HG02852 (cell line): ENCODE measurements around the gene JADE2.
"Not testable (repeated sequence)": the region's sequence is repeated elsewhere in the genome, so short reads cannot be mapped to it uniquely, and the experiment has no call there.

Source experiments
- ATAC-seq: cut with Tn5 transposase; IDR thresholded peaks from one replicate; pipeline ENCODE4 v1.9.1; 2021; ENCODE audit warnings: mild to moderate bottlenecking, moderate library complexity; ENCODE audit not compliant: unreplicated experiment

JADE2 gene

DNA sequence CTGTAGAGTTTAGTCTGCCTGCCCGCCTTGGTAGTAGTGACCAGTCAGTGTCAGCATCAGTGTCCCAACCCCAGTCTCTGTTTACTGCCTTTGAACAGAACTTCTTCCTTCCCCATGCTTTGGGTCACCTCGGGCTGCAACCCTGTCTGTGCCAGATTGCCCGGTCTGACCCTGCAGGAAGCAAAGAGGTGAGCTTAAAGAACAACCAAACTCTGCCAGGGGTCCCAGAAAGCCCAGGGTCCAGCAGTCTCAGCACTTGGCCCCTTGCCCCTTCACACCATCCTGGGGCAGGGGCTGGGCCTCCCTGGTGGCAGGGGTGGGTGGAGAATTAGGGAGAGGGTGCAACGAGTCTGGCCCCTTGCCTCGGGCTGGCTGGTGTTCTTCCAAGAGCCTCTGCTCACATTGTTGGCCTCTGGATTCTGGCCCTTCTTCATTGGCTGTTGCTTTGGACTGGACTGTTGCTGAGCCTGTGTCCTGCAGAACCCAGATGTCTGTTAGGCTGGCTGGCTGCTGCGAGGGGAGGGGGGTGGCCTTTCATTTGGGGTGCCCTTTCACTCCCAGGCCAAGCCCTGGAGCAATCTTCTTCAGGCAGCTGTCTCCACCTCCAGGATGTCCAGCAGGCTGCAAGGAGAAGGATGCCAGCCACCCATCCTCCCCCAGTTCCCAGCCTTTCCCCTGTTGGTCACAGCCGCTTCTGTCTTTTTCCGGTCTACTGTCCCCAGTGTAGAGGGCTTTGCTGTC lies 55.9 kb downstream of the JADE2 start:
- no peak for ATAC-seq

DNA sequence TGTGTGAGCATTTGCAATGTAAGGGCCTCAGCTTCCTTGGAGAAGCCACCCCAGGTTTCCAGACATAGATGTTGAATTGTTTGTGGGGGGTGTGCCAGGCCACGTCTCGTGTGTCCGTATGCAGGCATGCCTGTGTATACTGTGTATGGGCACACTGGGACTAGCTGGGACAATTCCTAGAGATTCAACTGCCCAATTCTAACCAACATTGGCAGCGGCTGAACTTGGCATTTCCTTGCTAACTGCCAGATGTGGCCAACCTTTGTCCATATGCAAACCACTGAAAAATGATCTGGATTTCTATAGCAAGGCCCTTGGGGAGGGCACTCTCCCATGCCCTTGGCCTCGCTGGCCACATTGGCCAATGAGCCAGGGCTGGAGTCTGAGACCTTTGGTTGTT lies 56.8 kb downstream of the JADE2 start:
- no peak for ATAC-seq

GRCh38 chr5:134582941-134583340 lies 57.5 kb downstream of the JADE2 start:
- ATAC-seq: no peak

DNA sequence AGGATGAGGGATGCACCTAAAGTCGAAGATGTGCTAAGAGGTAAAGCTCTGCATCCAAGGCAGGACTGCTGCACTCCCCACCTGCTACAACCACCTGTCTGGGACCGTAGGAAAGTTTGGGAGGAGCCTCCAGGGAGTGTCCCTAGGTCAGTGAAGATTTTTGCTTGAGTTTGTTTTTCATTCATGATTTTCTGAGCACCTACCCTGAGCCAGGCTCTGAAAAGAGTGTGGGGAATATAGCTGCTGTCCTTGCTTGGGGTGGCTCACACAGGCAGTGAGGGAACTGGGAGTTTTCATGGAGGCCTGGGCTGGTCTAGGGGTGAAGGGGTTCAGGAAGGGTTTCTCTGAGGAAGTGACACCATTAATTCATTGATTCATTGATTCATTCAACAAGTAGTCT lies 58.3 kb downstream of the JADE2 start:
- no peak for ATAC-seq

- no peak for ATAC-seq
These were observed 59.2 kb downstream of the JADE2 start for GRCh38 chr5:134584662-134585061.

DNA sequence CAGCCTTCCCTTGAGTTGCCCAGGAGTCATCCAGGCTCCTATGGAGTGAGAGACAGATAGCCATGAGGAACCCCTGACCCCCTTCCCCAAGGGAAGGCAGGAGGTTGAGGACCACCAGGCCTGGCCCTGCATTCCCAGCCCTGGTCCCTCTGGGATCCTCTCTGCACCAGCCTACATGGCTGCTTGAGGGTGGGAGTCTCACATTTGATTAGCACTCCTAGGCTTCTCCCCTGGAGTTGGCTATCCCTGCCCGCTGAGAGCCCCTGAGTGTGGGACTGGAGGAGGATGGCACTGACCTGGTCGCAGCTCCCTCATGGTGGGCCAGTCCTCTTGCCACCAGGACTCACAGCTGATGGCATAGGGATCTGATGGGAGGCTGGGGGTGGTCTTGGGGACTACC lies 60.5 kb downstream of the JADE2 start:
- ATAC-seq: no peak

DNA sequence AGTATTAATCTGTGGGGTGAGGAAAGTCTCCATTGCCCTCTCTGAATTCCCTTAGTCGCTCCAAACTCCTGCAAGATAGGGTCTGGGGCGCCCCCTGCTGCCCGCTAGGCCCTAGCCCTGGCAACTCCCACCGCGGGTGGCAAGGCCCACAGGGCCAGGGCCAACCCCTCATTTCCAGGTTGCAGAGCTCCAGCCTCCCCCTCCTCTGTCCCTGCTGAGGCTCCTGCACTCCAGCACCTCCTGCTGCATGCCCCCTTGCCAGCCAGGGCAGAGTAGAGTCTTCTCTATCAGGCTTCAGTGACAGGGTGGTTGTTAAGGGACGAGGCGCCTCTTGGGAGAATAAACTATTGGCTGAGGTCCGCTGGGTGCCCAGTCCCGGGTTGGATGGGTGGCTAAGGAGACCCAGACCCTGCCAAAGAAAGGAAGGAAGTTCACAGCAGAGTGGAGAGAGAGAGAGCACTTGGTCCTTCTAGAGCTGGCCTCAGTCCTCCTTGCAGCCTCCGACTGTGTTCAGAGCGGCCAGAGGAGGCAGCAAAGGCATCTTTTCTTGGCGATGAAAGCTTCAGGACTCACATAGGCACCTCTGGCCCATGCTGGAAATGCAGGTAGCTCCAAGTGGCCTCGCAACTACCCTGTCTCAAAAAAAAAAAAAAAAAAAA lies 61.5 kb downstream of the JADE2 start:
- peak; percentile 85 for ATAC-seq

GRCh38 chr5:134590992-134591659 lies 65.7 kb downstream of the JADE2 start:
- ATAC-seq: no peak

DNA sequence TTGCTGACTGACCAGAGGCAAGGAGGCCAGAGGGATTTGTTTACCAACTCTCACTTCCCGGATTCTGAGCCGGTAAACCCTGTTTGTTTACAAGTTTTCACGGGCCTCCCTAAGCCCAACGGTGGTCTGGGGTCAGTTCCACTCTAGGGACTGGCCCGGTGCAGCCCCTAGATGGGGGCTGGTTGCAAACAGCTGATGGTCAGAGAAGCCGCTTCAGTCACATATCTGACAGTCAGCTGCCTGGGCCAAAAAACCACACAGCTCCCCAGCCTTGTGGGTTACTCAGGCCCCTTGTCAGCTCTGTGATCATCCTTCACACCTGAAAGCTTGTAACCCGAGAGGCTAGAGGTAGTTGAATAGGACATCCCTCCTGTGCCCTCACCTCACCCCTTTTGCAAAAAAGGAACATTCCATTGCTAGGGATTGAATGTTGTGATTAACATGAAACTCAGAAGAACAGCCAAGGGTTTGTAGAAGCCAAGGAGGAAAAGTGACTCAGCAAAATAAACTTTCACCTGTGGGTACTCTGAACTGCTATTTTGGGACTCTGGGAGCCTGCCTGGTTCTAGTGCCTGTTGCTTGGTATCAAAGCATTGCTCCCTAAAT lies 66.8 kb downstream of the JADE2 start:
- no peak for ATAC-seq

- ATAC-seq: no peak
These were observed 68.9 kb downstream of the JADE2 start for GRCh38 chr5:134594336-134594735.

DNA sequence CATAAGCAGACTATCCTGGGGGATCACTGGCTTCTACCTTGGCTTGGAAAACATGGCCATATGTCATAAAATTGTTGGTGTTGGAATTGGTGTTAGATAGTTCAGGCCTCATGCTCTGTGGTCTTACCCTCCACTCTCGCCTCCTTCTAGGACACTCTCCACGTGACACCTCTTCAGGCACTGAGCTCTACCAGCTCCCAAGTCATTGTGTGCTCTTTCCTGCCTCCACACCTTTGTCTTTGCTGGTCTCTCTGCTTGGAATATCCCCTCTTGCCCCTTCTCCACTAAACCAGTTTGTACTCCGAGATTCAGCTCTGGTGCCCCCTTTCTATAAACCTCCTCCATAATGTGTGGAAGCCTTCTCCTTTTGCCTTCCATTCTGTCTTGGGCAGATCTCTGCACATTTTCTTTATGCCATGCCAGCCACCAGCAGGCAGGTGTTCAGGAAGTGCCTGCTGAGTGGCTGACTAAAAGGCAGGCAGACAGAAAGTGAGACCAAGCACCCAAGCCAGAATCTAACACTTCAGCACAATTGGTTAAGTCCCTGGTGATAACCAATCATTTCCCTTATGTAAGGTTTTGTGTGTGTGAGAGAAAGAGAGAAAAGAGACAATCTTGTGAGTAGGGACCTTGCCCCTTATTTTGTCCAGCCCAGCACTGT lies 69.5 kb downstream of the JADE2 start:
- ATAC-seq: no peak

- ATAC-seq: no peak
These were observed 70.0 kb downstream of the JADE2 start for GRCh38 chr5:134595458-134595838.

DNA sequence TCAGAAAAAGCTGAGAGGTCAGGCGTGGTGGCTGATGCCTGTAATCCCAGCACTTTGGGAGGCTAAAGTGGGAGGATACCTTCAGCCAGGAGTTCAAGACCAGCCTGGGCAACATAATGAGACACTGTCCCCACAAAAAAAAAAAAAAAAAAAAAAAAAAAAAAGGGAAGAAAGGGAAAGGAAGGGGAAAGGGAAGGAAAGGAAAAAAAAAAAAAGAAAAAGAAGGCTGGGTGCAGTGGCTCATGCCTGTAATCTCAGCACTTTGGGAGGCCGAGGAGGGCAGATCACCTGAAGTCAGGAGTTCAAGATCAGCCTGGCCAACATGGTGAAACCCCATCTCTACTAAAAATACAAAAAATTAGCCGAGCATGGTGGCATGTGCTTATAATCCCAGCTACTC lies 74.3 kb downstream of the JADE2 start:
- ATAC-seq: not testable (repeated sequence)

GRCh38 chr5:134600600-134600999 lies 75.1 kb downstream of the JADE2 start:
- no peak for ATAC-seq

DNA sequence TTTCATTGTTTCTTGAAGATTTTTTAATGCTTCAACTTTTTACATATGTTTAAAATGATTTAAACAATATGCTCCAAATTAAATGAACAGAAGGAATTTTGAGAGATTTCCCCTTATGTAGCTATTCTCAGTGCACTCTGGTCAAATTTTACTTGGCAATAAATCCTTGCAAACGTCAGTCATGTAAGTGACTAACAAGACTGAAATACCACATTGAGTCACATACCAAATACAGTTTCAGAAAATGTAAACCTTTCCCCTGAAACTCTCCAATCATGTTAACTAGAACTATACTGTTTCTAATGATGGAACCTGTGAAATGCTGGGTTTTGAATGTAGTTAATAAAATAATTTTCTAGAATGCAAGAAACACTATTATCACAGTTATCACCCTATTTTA lies 77.6 kb downstream of the JADE2 start:
- no peak for ATAC-seq

DNA sequence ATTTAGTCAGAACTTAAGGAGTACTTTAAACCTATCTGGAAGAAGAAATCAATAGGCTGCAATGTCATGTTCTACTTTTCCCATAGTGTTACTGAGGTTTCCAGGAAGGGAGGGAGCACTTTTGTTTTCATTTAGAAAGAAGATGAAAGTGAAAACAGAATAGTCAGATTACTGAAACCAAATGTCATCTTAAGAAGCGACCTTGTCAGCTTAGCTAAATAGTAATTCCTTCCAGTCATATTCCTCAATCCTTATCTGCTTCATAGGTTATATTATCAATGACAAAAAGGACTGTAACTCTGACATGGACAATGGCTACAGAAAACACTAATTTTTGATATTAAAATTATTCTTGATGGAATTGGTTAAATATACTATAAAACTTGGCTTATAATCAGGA lies 79.4 kb downstream of the JADE2 start:
- ATAC-seq: peak; percentile 58

DNA sequence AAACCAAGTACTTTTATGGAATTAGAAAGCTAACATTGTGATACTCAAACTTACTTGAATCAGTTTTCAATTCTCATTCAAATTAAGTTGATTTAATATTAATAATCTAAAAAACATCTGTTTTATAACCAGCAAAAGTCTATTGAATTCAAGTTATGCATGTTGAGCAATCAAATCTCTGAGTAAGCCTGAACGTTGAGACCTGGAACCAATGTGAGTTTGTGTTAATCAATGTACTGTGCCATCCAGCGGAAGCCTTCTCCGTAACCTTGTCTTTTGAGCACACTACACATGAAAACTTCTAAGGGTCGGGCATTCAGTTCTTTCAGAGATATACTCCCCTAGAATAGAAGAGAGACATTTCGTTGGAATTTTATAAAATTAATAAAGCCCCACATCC lies 81.3 kb downstream of the JADE2 start:
- no peak for ATAC-seq

- no peak for ATAC-seq
These were observed 83.1 kb downstream of the JADE2 start for GRCh38 chr5:134608555-134608954.

DNA sequence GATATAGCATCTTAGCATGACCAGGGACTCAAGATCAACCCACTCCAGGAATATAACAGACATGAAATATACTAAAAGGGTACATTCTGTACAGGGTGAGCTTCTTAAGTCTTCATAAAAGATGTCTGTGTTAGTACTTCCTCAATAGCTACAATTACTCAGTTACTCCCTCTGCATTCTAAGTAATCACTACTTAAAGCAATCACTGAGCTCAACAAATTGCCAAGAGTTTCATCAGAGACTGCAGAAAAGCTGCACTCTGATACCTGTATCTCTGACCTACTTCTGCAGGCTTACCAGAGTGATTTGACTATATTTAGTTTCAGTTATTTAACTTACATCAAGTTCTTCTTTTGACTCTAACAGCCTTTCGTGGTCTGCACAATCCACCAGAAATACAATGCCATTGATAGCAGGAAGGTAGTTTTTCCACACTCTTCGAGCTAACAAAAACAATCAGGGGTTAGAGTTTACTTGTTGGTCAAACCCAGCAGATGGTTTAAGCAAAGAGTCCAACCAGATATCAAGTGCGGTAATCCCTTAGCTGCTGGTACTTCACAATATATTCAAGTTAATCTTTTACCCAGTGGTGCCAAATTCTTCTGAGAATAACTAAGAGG lies 83.9 kb downstream of the JADE2 start:
- peak; percentile 61 for ATAC-seq

DNA sequence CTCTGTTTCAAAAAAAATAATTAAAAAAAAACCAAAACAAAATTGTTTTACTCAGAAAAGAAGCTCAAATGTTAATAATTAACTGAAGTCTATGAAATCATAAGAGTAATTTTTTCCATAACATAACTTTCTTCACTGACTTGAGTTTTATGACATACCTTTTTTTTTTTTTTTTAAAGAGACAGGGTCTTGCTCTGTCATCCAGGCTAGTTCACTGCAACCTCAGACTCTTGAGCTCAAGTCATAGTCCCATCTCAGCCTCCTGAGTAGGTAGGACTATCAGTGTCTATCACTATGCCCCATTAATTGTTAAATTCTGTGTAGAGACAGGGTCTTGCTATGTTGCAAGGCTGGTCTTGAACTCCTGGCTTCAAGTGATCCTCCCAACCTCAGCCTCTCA lies 85.3 kb downstream of the JADE2 start:
- no peak for ATAC-seq

DNA sequence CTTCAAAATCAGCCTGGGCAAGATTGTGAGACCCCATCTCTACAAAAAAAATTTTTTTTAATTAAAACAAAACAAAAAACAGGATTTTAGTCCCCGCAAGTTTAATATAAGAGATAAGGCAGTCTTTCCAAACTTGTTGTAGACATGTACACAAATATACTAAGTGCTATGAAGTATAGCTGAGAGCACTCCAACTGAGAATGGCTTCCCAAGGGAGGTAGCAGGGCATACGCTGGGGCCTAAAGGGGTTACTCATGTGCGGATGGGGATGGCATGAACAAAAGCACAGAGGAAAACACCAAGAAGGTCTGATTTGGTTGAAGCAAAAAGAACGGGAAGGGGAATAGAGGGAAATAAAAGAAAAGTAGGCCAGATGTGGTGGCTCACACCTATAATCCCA lies 86.0 kb downstream of the JADE2 start:
- ATAC-seq: no peak
